GM21737 (cell line): ENCODE data around the gene UQCRC1.

Experiments
- ATAC-seq: cut with Tn5 transposase; IDR thresholded peaks from one replicate; pipeline ENCODE4 v1.9.1; 2021; ENCODE audit warnings: mild to moderate bottlenecking, moderate library complexity; ENCODE audit not compliant: unreplicated experiment

UQCRC1 gene

DNA sequence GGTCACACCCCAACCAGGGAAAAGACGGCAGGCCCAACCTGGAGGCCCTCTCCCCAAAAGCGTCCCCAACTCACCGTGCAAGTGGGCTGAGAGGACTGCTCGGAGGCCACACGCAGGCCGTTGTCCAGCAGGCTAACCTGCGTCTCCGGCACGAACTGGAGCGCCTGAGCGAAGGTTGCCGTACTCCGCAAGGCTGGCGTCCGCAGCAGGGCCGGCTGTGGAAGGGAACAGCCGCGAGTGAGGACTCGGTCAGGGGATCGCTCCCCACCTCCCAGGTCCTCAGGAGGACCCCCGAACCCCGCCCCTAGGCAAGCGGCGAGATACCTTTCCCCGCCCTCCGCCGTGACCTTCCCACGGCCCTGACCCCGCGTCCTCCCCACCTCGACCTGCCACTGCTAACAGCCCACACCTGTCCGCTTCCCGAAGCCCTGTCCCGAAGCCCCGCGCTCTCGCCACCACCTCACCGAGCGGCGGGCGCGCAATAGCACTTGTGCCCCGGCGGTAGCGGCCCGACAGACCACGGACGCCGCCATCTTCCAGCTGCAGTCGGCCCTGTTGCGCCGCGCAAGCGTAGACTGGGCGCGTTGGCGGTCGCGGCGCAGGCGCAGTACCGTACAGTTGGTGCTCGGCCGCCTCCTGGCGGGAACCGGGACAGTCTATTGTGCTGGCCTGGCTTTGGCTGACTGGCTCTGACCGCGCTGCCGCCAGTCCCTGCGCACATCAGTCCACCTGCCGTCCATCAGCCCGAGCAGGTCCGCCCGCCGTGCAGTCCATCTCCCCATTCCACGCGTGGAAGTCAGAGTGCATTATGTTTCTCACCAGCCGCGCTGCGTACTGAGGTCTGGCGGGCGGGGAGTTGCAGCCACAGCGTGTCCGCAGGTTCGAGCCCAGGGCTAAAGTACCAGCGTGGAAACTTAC lies at the start of gene UQCRC1:
UQCRC1 (minus strand) TSS at position 559 of the 918 bp plus-strand sequence; CDS start at position 533, 26 bp downstream.
- ATAC-seq = peak; percentile 95

- no peak for ATAC-seq
Measured at GRCh38 chr3:48656841-48657281, 47.4 kb upstream of the UQCRC1 start.

- peak; percentile 47 for ATAC-seq
Measured at GRCh38 chr3:48656061-48656840, 46.8 kb upstream of the UQCRC1 start.

DNA sequence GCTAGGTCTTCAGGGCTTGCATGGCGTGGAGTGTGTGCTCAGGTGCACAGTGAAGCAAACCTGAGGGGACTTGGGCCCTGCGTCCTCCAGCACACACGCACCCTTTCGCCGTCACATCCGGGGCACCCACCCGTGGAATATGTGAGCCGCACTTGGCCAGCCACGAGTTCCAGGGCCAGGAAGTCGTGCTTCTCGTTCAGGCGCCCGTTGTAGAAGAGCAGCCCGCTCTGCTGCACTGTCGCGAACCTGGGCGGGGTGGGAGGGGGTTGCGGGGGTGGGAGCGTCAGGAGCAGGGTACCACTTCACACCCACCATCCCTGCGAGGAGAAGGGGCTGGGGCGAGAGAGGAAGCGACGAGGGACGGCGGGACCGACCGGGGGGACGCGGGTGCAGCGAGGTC lies 46.2 kb upstream of the UQCRC1 start:
- no peak for ATAC-seq

GRCh38 chr3:48655063-48655462 lies 45.6 kb upstream of the UQCRC1 start:
- no peak for ATAC-seq

- ATAC-seq = no peak
Measured at GRCh38 chr3:48652923-48653715, 43.7 kb upstream of the UQCRC1 start.

DNA sequence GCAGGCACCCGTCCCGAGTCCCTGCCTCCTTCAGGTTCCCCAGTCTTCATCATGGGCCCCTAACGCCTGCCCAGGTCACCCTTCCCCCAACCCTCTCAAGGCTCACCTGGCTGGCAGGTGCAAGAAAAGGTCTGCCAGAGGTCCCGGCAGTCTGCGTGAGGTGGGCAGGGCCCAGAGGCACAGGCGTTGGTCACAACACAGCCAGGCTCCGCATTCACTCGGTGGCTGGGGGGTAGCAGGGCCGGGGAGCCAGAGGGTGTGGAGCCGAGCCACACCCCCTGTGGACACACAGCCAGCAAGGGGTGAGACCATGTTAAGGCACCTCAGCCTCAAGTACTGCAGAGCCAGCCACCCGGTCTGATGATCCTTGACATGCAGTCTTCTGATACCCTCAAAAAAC lies 42.3 kb upstream of the UQCRC1 start:
- no peak for ATAC-seq

DNA sequence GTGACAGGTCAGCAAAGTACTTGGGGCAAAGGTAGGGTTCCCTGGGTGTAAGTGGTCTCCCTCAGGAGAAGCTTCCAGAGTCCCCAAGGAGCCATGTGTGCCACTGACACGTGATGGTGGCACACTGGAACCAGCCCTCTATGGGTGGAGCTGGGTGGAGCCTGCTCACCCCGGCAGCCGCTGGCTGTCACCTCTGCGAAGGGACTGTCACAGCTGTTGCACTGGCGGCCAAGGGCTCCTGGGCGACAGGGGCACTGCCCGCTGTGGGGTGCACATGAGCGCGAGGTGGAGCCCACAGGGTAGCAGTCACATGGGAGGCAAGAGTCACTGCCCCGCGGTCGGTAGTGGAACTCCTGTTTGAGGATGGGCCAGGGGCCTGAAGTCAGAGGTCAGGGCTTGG lies 41.3 kb upstream of the UQCRC1 start:
- ATAC-seq = no peak

GRCh38 chr3:48648188-48648850 lies 38.9 kb upstream of the UQCRC1 start:
- ATAC-seq = no peak

DNA sequence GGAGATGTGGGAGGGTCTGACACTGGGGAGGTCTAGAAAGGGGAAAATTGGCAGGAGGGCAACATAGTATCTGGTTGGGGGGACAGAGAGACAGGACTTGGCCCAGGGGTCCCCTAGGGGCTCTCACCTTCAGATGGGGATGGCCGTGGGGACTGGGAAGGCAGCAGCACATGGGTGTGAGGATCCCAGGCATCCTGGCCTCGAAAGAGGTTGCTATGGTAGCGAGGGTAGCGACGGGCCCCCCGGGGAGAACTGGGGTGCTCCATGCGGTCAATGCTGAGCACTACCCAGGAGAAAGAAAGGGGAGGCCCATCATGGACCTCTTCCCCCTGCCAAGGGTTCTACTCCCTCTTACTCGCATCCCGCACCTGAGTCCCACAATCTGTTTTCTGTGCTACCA lies 38.3 kb upstream of the UQCRC1 start:
- no peak for ATAC-seq

GRCh38 chr3:48644898-48645760 lies 35.7 kb upstream of the UQCRC1 start:
- ATAC-seq = no peak

GRCh38 chr3:48642605-48643004 lies 33.2 kb upstream of the UQCRC1 start:
- ATAC-seq = no peak

- no peak for ATAC-seq
Measured at GRCh38 chr3:48641396-48641795, 31.9 kb upstream of the UQCRC1 start.

- ATAC-seq = no peak
Measured at GRCh38 chr3:48639944-48640606, 30.6 kb upstream of the UQCRC1 start.

- ATAC-seq = no peak
Measured at GRCh38 chr3:48637305-48637704, 27.9 kb upstream of the UQCRC1 start.

GRCh38 chr3:48636149-48636655 lies 26.8 kb upstream of the UQCRC1 start:
- no peak for ATAC-seq

DNA sequence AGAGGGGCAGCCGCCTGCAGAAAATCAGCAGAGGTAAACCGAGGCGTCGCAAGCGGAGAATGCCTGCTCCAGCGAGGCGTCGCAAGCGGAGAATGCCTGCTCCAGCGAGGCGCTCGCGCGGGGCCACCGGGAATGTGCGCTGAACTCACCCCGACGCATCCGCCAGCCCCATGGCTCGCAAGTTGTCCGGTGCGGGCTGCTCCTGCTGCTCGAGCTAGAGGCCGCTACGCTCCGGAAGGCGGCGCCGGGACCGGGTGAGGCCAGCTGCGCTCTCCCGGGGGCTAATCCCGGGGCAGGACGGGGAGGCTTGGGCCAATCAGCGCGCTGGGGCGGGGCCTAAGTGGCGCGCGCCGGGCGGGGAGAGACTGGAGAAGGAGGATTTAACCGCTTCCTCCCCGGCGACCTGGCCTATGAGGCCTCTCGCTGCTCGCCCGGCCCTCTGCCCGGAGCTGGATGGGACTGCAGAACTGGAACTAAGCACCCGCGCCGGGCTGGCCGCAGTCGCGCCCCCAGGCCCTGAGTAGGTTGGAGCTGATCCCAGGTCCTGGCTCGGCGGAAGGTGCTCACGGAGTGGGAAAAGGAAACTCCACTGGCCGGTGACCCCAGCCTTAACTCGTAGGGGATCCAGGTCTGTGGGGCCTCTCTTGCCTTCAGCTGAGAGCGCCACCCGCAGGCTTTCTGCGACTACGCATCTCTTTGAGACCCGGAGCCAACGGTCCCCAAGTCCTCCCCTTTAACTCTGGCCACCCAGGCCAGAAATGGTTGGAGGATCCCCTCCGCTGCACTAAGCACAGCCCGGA lies 26.0 kb upstream of the UQCRC1 start, which contains the start of gene SLC26A6:
SLC26A6 (minus strand) TSS at position 240 of the 800 bp plus-strand sequence; CDS start at position 172, 68 bp downstream.
- ATAC-seq = peak; percentile 87
